ENCODE data around the gene C6orf52.

GRCh38 chr6:10696655-10697054 is 2.2 kb upstream of the C6orf52 start:
- no peak for TF ChIP-seq GATA2 (IDR thresholded peaks at IDR 0.05; ENCODE audit: low read depth, low read length)
- no peak for TF ChIP-seq GATA3 (IDR thresholded peaks at IDR 0.05; ENCODE audit: low read depth, low read length)

Measured in SH-SY5Y (cell line).